Coronary artery (tissue), 2 donors: ENCODE data around the gene MITF.
A peak's percentile ranks its signal among the peaks of the same experiment; 100 is the strongest.

Experiments used
- DNase-seq: peaks from one replicate; pipeline ENCODE4 v3.0.0-alpha.2; 2017; ENCODE audit warnings: low spot score
- H3K27ac ChIP-seq, 2 donors: fragments of 200-600 bp; sonication (generic); one replicate each; pipeline ENCODE4 v1.5.1; 2016 to 2019
- H3K4me3 ChIP-seq: fragments of 200-600 bp; sonication (generic); 2 replicates; pipeline ENCODE4 v1.5.1; 2016; ENCODE audit warnings: mild to moderate bottlenecking, moderate library complexity
- TF ChIP-seq, protein P1 (sequence below): fragments of 200-600 bp; sonication (generic); IDR thresholded peaks from one replicate; pipeline ENCODE4 v1.5.1; 2019; ENCODE audit warnings: antibody characterized with exemption

Gene MITF

DNA sequence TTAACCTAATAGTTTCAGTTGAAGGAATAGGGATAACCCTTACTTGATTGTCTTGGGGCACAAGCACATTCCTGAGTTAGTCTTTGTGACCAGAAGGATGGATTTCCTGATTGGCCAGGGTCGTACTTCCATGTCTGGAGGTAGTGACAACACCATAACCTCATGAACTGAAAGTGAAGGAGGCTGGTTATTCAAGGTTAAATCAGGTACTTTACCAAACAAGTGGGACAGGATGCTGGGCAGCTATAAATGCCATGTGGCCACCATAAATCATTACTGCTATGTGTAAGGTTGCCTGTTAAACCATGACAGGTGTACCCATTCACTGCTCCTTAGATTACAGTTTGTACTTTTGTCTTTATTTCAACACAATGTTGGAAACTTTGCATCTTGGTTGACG is 132.0 kb downstream of the MITF start:
- H3K4me3 ChIP-seq, result no peak overlapping the region

GRCh38 chr3:69871868-69872267 is 132.6 kb downstream of the MITF start:
- no peak for DNase-seq
- Histone ChIP-seq H3K27ac (no peak overlapping the region), H3K4me3 (no peak overlapping the region)
- TF ChIP-seq, protein P1, sequence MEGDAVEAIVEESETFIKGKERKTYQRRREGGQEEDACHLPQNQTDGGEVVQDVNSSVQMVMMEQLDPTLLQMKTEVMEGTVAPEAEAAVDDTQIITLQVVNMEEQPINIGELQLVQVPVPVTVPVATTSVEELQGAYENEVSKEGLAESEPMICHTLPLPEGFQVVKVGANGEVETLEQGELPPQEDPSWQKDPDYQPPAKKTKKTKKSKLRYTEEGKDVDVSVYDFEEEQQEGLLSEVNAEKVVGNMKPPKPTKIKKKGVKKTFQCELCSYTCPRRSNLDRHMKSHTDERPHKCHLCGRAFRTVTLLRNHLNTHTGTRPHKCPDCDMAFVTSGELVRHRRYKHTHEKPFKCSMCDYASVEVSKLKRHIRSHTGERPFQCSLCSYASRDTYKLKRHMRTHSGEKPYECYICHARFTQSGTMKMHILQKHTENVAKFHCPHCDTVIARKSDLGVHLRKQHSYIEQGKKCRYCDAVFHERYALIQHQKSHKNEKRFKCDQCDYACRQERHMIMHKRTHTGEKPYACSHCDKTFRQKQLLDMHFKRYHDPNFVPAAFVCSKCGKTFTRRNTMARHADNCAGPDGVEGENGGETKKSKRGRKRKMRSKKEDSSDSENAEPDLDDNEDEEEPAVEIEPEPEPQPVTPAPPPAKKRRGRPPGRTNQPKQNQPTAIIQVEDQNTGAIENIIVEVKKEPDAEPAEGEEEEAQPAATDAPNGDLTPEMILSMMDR, result no peak

More for the DNA sequence above, 132.0 kb downstream of the MITF start:
- H3K27ac ChIP-seq, result no peak overlapping the region
- no peak for DNase-seq
- TF ChIP-seq, protein P1, result no peak

GRCh38 chr3:69872783-69873378 is 133.6 kb downstream of the MITF start:
- TF ChIP-seq, protein P1, result no peak
- Histone ChIP-seq H3K27ac (no peak overlapping the region), H3K4me3 (peak overlapping the region; percentile 32)
- no peak for DNase-seq

DNA sequence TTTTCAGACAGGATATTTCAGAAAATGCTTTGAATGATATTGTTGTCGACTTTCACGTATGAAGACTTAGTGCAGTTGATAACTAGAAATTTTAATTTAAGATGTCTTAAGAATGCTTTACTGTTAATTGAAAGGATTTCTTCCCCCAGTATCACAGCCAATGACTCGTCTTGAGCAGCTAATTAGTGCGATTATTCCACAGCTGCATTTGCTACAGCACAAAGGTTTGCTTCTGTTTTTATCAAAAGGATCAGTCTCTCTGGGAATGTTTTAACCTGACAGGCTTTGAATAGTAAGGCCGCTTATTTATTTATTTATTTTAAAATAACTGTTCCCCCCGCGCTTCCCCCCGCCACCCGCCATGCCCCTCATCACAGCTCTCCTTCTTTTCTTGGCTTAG is 136.8 kb downstream of the MITF start:
- Histone ChIP-seq H3K27ac (no peak overlapping the region), H3K4me3 (no peak overlapping the region)
- TF ChIP-seq, protein P1, result no peak
- DNase-seq, result no peak

GRCh38 chr3:69878254-69878653 is 139.0 kb downstream of the MITF start:
- no peak for DNase-seq
- Histone ChIP-seq H3K27ac (no peak overlapping the region), H3K4me3 (no peak overlapping the region)
- TF ChIP-seq, protein P1, result no peak

DNA sequence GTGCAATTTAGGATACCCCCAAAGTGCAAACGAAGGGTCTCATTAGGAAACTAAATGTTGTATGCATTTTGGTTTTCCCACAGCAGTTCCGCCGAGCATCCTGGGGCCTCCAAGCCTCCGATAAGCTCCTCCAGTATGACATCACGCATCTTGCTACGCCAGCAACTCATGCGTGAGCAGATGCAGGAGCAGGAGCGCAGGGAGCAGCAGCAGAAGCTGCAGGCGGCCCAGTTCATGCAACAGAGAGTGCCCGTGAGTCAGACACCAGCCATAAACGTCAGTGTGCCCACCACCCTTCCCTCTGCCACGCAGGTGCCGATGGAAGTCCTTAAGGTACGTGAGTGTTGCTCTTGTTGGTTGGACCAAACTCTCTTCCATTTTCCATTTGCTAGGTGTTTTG is 139.8 kb downstream of the MITF start:
- TF ChIP-seq, protein P1, result no peak
- Histone ChIP-seq H3K4me3 (no peak overlapping the region), H3K27ac (no peak overlapping the region)
- DNase-seq, result no peak

GRCh38 chr3:69880069-69880640 is 140.9 kb downstream of the MITF start:
- Histone ChIP-seq H3K4me3 (no peak overlapping the region), H3K27ac (no peak overlapping the region)
- TF ChIP-seq, protein P1, result no peak
- DNase-seq, result no peak
